Duodenal mucosa (tissue), 2 donors: ENCODE results near the gene TOP3A.
"Not testable (repeated sequence)": the region's sequence is repeated elsewhere in the genome, so short reads cannot be mapped to it uniquely, and the experiment has no call there.

Experiments
- H3K27ac ChIP-seq: one replicate; pipeline ENCODE4 v1.7.0; 2013; ENCODE audit warnings: low read depth, low read length
- H3K27me3 ChIP-seq, 2 donors: one replicate each; pipeline ENCODE4 v1.7.0; 2013; ENCODE audit warnings: low read length in 2 of 2, control low read depth in 1 of 2; ENCODE audit not compliant: insufficient read depth in 2 of 2, control insufficient read depth in 1 of 2
- H3K36me3 ChIP-seq, 2 donors: one replicate each; pipeline ENCODE4 v1.7.0; 2013; ENCODE audit warnings: low read length in 2 of 2, control low read depth in 1 of 2; ENCODE audit not compliant: insufficient read depth in 2 of 2, control insufficient read depth in 1 of 2
- H3K4me1 ChIP-seq, 2 donors: one replicate each; pipeline ENCODE4 v1.7.0; 2013; ENCODE audit warnings: low read length in 2 of 2, control low read depth in 1 of 2; ENCODE audit not compliant: insufficient read depth in 2 of 2, control insufficient read depth in 1 of 2
- H3K4me3 ChIP-seq, 2 donors: one replicate each; pipeline ENCODE4 v1.7.0; 2013; ENCODE audit warnings: low read length in 2 of 2, low read depth in 1 of 2
- H3K9ac ChIP-seq, 2 donors: one replicate each; pipeline ENCODE4 v1.7.0; 2013; ENCODE audit warnings: low read length in 2 of 2, low read depth in 1 of 2
- H3K9me3 ChIP-seq, 2 donors: one replicate each; pipeline ENCODE4 v1.7.0; 2013; ENCODE audit warnings: low read length in 2 of 2, control low read depth in 1 of 2; ENCODE audit not compliant: control insufficient read depth in 1 of 2

TOP3A gene

GRCh38 chr17:18344021-18344420 lies 29.2 kb upstream of the TOP3A start:
- Histone ChIP-seq H3K36me3 (peaks cover 17 to 65% of the 10 kb centered on the region in 2 donors), H3K27me3 (no peaks in the 10 kb centered on the region), H3K9me3 (no peaks in the 10 kb centered on the region), H3K4me3 (no peak overlapping the region), H3K4me1 (no peaks in the 10 kb centered on the region), H3K9ac (no peak overlapping the region), H3K27ac (no peak overlapping the region)

- Histone ChIP-seq H3K27me3 (no peaks in the 10 kb centered on the region), H3K27ac (no peak overlapping the region), H3K9ac (no peak overlapping the region), H3K36me3 (peaks cover 11 to 55% of the 10 kb centered on the region in 2 donors), H3K9me3 (no peaks in the 10 kb centered on the region), H3K4me1 (no peaks in the 10 kb centered on the region), H3K4me3 (no peak overlapping the region)
These were observed 25.1 kb upstream of the TOP3A start for GRCh38 chr17:18339933-18340332.

GRCh38 chr17:18338158-18338557 lies 23.4 kb upstream of the TOP3A start:
- not testable (repeated sequence) for H3K27me3 ChIP-seq, H3K4me1 ChIP-seq, H3K9me3 ChIP-seq, H3K27ac ChIP-seq, H3K9ac ChIP-seq, H3K4me3 ChIP-seq
- peaks cover 14 to 56% of the 10 kb centered on the region in 2 donors for H3K36me3 ChIP-seq

GRCh38 chr17:18332909-18333489 lies 18.2 kb upstream of the TOP3A start:
- Histone ChIP-seq H3K4me1 (no peaks in the 10 kb centered on the region), H3K9ac (no peak overlapping the region), H3K27me3 (no peaks in the 10 kb centered on the region), H3K36me3 (peaks cover 22 to 71% of the 10 kb centered on the region in 2 donors), H3K4me3 (no peak overlapping the region), H3K9me3 (no peaks in the 10 kb centered on the region), H3K27ac (no peak overlapping the region)

- Histone ChIP-seq H3K4me3 (no peak overlapping the region), H3K27me3 (no peaks in the 10 kb centered on the region), H3K9ac (no peak overlapping the region), H3K27ac (no peak overlapping the region), H3K4me1 (no peaks in the 10 kb centered on the region), H3K36me3 (peaks cover 22 to 77% of the 10 kb centered on the region in 2 donors), H3K9me3 (no peaks in the 10 kb centered on the region)
These were observed 17.1 kb upstream of the TOP3A start for GRCh38 chr17:18331879-18332278.

GRCh38 chr17:18328643-18329204 lies 13.9 kb upstream of the TOP3A start:
- H3K9me3 ChIP-seq = no peaks in the 10 kb centered on the region
- no peak overlapping the region for H3K9ac ChIP-seq
- H3K36me3 ChIP-seq = peaks cover 35 to 82% of the 10 kb centered on the region in 2 donors
- H3K27ac ChIP-seq = no peak overlapping the region
- no peaks in the 10 kb centered on the region for H3K27me3 ChIP-seq
- H3K4me1 ChIP-seq = no peaks in the 10 kb centered on the region
- H3K4me3 ChIP-seq = no peak overlapping the region

- Histone ChIP-seq H3K4me1 (no peaks in the 10 kb centered on the region), H3K4me3 (no peak overlapping the region), H3K36me3 (peaks cover 36 to 88% of the 10 kb centered on the region in 2 donors), H3K27ac (no peak overlapping the region), H3K9ac (no peak overlapping the region), H3K27me3 (no peaks in the 10 kb centered on the region), H3K9me3 (no peaks in the 10 kb centered on the region)
These were observed 12.8 kb upstream of the TOP3A start for GRCh38 chr17:18327556-18327955.

- H3K9ac ChIP-seq = no peak overlapping the region
- H3K27me3 ChIP-seq = no peaks in the 10 kb centered on the region
- no peak overlapping the region for H3K4me3 ChIP-seq
- peaks cover 38 to 86% of the 10 kb centered on the region in 2 donors for H3K36me3 ChIP-seq
- H3K27ac ChIP-seq = no peak overlapping the region
- no peaks in the 10 kb centered on the region for H3K9me3 ChIP-seq
- no peaks in the 10 kb centered on the region for H3K4me1 ChIP-seq
These were observed 12.3 kb upstream of the TOP3A start for GRCh38 chr17:18327093-18327492.

- H3K4me3 ChIP-seq = no peak overlapping the region
- H3K27me3 ChIP-seq = no peaks in the 10 kb centered on the region
- H3K9ac ChIP-seq = no peak overlapping the region
- H3K27ac ChIP-seq = no peak overlapping the region
- H3K4me1 ChIP-seq = no peaks in the 10 kb centered on the region
- peaks cover 38 to 84% of the 10 kb centered on the region in 2 donors for H3K36me3 ChIP-seq
- H3K9me3 ChIP-seq = no peaks in the 10 kb centered on the region
These were observed 11.8 kb upstream of the TOP3A start for GRCh38 chr17:18326572-18326971.

GRCh38 chr17:18326039-18326438 lies 11.2 kb upstream of the TOP3A start:
- Histone ChIP-seq H3K4me3 (no peak overlapping the region), H3K27me3 (no peaks in the 10 kb centered on the region), H3K4me1 (no peaks in the 10 kb centered on the region), H3K36me3 (peaks cover 36 to 79% of the 10 kb centered on the region in 2 donors), H3K9ac (no peak overlapping the region), H3K9me3 (no peaks in the 10 kb centered on the region), H3K27ac (no peak overlapping the region)
